OCI-LY3 (cell line): Measurements from ENCODE around the gene C19orf53.
"Not testable (repeated sequence)": the region's sequence is repeated elsewhere in the genome, so short reads cannot be mapped to it uniquely, and the experiment has no call there.

Source experiments
- H2AFZ ChIP-seq: fragments of 200-600, 300-600 bp; shearing (Covaris generic); 2 replicates; pipeline ENCODE4 v1.6.0; 2014; ENCODE audit warnings: antibody characterized with exemption, low read depth, low read length
- H3K27ac ChIP-seq: fragments of 200-600, 300-600 bp; sonication (generic); 2 replicates; pipeline ENCODE4 v1.5.1; 2014; ENCODE audit warnings: mild to moderate bottlenecking, low read length, moderate library complexity, mixed read lengths
- H3K27me3 ChIP-seq: fragments of 200-600, 300-600 bp; sonication (generic); 2 replicates; pipeline ENCODE4 v1.6.1; 2014; ENCODE audit warnings: low read depth, low read length, mixed read lengths
- H3K36me3 ChIP-seq: fragments of 200-600, 300-600 bp; sonication (generic); replicated peaks from 2 replicates; pipeline ENCODE3; 2014; ENCODE audit warnings: low read depth, low read length, mixed read lengths
- H3K4me1 ChIP-seq: fragments of 300-600, 200-600 bp; sonication (generic); 2 replicates; pipeline ENCODE4 v1.6.1; 2014; ENCODE audit warnings: low read length, mixed read lengths
- H3K4me2 ChIP-seq: fragments of 200-600, 300-600 bp; sonication (generic); 2 replicates; pipeline ENCODE4 v1.6.1; 2014; ENCODE audit warnings: low read length, mixed read lengths
- H3K4me3 ChIP-seq: fragments of 300-600, 200-600 bp; sonication (generic); 2 replicates; pipeline ENCODE4 v1.5.1; 2014; ENCODE audit warnings: antibody characterized with exemption, mild to moderate bottlenecking, low read length, moderate library complexity
- H3K79me2 ChIP-seq: fragments of 300-600, 200-600 bp; shearing (Covaris generic); 2 replicates; pipeline ENCODE4 v1.6.1; 2014; ENCODE audit warnings: mild to moderate bottlenecking, low read length, mixed read lengths
- H3K9ac ChIP-seq: fragments of 300-600, 200-600 bp; shearing (Covaris generic); 2 replicates; pipeline ENCODE4 v1.6.0; 2014; ENCODE audit warnings: mild to moderate bottlenecking, low read length, moderate library complexity
- H3K9me3 ChIP-seq: fragments of 200-600, 300-600 bp; shearing (Covaris generic); 2 replicates; pipeline ENCODE4 v1.6.1; 2014; ENCODE audit warnings: low read length, mixed read lengths; ENCODE audit not compliant: insufficient read depth
- H4K20me1 ChIP-seq: fragments of 200-600, 300-600 bp; sonication (generic); 2 replicates; pipeline ENCODE4 v1.6.1; 2016; ENCODE audit warnings: low read length, mixed read lengths; ENCODE audit not compliant: insufficient read depth
- EZH2phosphoT487 ChIP-seq: fragments of 200-600 bp; shearing (Covaris generic); IDR thresholded peaks from 2 replicates; pipeline ENCODE4 v1.6.1; 2018; ENCODE audit warnings: antibody characterized with exemption, mixed run types, low read depth
- TF ChIP-seq, protein P1 (sequence below): fragments of 200-600, 300-600 bp; sonication (generic); IDR thresholded peaks from 2 replicates; pipeline ENCODE4 v1.5.1; 2014; ENCODE audit warnings: antibody characterized with exemption, low read length, low read depth

Gene C19orf53

DNA sequence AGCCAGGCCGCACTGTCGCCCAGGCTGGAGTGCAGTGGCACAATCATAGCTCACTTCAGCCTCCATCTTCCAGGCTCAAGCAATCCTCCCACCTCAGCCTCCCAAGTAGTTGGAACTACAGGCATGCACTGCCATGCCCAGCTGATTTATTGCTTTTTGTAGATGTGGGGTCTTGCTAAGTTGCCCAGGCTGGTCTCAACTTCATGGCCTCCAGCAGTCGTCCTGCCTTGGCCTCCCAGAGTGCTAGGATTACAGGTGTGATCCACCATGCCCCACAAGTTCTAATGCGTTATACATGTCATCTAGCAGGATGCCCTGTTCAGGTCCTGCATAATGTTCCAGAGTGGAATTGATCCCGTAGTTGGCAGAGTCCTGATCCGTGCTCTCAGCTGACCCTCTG lies 4.6 kb downstream of the C19orf53 start:
- no peaks in the 10 kb centered on the region for H4K20me1 ChIP-seq
- no peak overlapping the region for H3K9ac ChIP-seq
- H3K79me2 ChIP-seq: peaks cover 30% of the 10 kb centered on the region
- H3K27ac ChIP-seq: no peak overlapping the region
- no peaks in the 10 kb centered on the region for H3K9me3 ChIP-seq
- peaks cover 9% of the 10 kb centered on the region for H3K4me1 ChIP-seq
- H3K27me3 ChIP-seq: no peaks in the 10 kb centered on the region
- H2AFZ ChIP-seq: no peak overlapping the region
- H3K36me3 ChIP-seq: peaks cover 32% of the 10 kb centered on the region
- no peak for TF ChIP-seq EZH2phosphoT487
- TF ChIP-seq, protein P1, sequence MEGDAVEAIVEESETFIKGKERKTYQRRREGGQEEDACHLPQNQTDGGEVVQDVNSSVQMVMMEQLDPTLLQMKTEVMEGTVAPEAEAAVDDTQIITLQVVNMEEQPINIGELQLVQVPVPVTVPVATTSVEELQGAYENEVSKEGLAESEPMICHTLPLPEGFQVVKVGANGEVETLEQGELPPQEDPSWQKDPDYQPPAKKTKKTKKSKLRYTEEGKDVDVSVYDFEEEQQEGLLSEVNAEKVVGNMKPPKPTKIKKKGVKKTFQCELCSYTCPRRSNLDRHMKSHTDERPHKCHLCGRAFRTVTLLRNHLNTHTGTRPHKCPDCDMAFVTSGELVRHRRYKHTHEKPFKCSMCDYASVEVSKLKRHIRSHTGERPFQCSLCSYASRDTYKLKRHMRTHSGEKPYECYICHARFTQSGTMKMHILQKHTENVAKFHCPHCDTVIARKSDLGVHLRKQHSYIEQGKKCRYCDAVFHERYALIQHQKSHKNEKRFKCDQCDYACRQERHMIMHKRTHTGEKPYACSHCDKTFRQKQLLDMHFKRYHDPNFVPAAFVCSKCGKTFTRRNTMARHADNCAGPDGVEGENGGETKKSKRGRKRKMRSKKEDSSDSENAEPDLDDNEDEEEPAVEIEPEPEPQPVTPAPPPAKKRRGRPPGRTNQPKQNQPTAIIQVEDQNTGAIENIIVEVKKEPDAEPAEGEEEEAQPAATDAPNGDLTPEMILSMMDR: no peak
- no peak overlapping the region for H3K4me2 ChIP-seq
- no peak overlapping the region for H3K4me3 ChIP-seq

DNA sequence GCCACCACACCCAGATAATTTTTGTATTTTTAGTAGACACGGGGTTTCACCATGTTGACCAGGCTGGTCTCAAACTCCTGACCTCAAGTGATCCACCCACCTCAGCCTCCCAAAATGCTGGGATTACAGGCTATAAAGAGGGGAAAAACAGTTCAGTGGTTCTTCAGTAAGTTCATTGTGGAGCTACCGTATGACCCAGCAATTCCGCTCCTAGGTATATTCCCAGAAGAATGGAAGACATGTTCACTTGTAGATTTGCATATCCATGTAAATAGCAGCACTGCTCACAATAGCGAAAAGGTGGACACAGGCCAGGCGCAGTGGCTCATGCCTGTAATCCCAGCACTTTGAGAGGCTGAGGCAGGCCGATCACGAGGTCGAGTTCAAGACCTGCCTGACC lies 5.5 kb downstream of the C19orf53 start:
- H2AFZ ChIP-seq, H3K4me3 ChIP-seq, H3K4me2 ChIP-seq, H4K20me1 ChIP-seq, H3K27me3 ChIP-seq, H3K9me3 ChIP-seq, H3K27ac ChIP-seq, H3K9ac ChIP-seq, H3K4me1 ChIP-seq: not testable (repeated sequence)
- Histone ChIP-seq H3K79me2 (peaks cover 24% of the 10 kb centered on the region), H3K36me3 (peaks cover 32% of the 10 kb centered on the region)

DNA sequence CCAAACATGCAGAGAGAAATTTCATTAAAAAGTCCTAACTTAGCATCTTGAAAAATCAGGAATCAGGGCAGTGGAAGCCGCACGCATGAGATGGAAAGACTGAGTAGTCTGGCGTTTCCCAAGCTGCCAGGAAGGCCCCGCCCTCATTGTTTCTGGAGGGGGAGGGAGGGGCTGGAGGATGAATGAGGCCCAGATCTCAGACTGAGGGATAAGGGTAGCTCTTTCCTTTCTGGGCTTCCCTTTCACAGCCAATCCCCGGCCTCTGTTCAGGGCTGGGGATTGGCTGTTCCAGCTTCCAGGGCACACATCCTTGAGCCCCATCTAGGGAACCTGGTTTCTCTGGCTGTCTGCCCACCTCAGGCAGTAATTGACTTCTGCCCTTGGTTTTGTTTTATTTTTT lies 7.3 kb downstream of the C19orf53 start:
- Histone ChIP-seq H3K9ac (no peak overlapping the region), H3K36me3 (peaks cover 29% of the 10 kb centered on the region), H3K4me3 (no peak overlapping the region), H3K4me2 (no peak overlapping the region), H2AFZ (no peak overlapping the region), H4K20me1 (no peaks in the 10 kb centered on the region), H3K27ac (no peak overlapping the region), H3K27me3 (no peaks in the 10 kb centered on the region), H3K79me2 (peaks cover 7% of the 10 kb centered on the region), H3K4me1 (peaks cover 3% of the 10 kb centered on the region; the same call in 1 of the 2 replicates), H3K9me3 (no peaks in the 10 kb centered on the region)
- TF ChIP-seq, protein P1: no peak
- TF ChIP-seq EZH2phosphoT487: no peak

DNA sequence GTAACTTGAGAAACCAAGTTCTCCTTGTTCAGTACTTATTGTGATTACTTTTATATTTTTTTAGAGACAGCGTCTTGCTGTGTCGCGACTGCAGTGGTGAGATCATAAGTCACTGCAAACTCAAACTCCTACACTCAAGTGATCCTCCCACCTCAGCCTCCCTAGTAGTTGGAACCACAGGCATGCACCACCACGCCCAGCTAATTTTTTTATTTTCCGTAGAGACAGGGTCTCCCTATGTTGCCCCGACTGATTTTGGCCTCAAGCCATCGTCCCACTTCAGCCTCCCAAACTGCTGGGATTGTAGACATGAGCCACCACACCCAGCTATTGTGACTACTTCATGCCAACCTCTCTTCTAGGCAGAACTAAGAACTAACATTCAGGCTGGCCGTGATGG lies 8.3 kb downstream of the C19orf53 start:
- Histone ChIP-seq H3K27ac (no peak overlapping the region), H4K20me1 (no peaks in the 10 kb centered on the region), H2AFZ (no peak overlapping the region), H3K9me3 (no peaks in the 10 kb centered on the region), H3K79me2 (no peaks in the 10 kb centered on the region), H3K27me3 (no peaks in the 10 kb centered on the region), H3K4me1 (peaks cover 4% of the 10 kb centered on the region; the same call in 1 of the 2 replicates), H3K36me3 (peaks cover 23% of the 10 kb centered on the region), H3K4me2 (no peak overlapping the region), H3K9ac (no peak overlapping the region), H3K4me3 (no peak overlapping the region)
- no peak for TF ChIP-seq EZH2phosphoT487
- TF ChIP-seq, protein P1: no peak
